Measurements from ENCODE around the gene STKLD1.

The STKLD1 gene

DNA sequence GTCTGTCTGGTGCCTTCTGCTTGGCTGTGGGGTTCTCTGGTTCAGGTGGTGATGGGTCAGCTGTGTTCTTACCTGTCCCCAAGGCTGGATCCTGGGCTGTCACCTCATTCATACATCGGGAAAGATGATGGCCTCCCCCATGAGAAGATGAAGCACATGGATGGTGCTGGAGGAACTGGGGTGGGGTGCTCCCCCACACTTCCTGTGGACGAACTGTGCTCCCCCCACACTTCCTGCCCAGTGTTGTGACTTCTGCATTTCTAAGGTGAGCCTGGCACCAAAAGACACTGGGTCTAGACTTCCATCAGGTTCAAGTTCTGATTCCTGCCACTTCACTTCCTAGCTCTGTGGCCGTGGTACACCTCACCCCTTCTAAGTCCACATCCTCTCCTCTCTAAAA lies 35.9 kb upstream of the STKLD1 start:
- no peak for TF ChIP-seq CTCF (IDR thresholded peaks at IDR 0.05; ENCODE audit: insufficient read depth, low read depth, low read length, missing control alignments)
- H3K4me3 ChIP-seq (ENCODE audit: low read length), result no peak overlapping the region
- DNase-seq (ENCODE audit: low read depth), result no peak

GRCh38 chr9:133340916-133341315 lies 35.2 kb upstream of the STKLD1 start:
- DNase-seq (ENCODE audit: low read depth), result no peak
- no peak overlapping the region for H3K4me3 ChIP-seq (ENCODE audit: low read length)
- no peak for TF ChIP-seq CTCF (IDR thresholded peaks at IDR 0.05; ENCODE audit: insufficient read depth, low read depth, low read length, missing control alignments)

GRCh38 chr9:133341369-133342068 lies 34.6 kb upstream of the STKLD1 start:
- no peak overlapping the region for H3K4me3 ChIP-seq (ENCODE audit: low read length)
- no peak for TF ChIP-seq CTCF (IDR thresholded peaks at IDR 0.05; ENCODE audit: insufficient read depth, low read depth, low read length, missing control alignments)
- DNase-seq (ENCODE audit: low read depth), result no peak

GRCh38 chr9:133342069-133342406 lies 34.1 kb upstream of the STKLD1 start:
- TF ChIP-seq CTCF (IDR thresholded peaks at IDR 0.05; ENCODE audit: insufficient read depth, low read depth, low read length, missing control alignments), result peak; percentile 20
- DNase-seq (ENCODE audit: low read depth), result no peak
- H3K4me3 ChIP-seq (ENCODE audit: low read length), result no peak overlapping the region

DNA sequence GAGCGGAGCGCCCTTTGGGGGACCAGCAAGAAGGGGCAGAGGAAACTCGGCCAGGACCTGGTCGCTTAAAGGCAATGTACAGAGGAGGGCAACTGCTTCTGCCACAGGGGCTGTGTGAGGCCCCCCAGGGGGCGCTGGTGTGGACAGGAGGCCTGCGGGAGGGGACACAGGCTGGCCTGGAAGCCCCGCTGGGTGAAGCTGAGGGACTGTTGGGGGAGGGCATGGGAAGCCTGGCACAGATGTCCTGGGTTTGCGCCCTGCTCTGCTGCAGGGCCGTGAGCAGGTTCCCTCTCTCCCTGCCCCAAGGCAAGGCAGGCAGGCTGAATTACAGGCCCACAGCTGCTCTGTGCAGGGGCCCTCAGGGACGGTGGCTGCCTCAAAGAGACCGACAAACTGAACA lies 33.6 kb upstream of the STKLD1 start:
- H3K4me3 ChIP-seq (ENCODE audit: low read length), result no peak overlapping the region
- TF ChIP-seq CTCF (IDR thresholded peaks at IDR 0.05; ENCODE audit: insufficient read depth, low read depth, low read length, missing control alignments), result no peak
- no peak for DNase-seq (ENCODE audit: low read depth)

- no peak for DNase-seq (ENCODE audit: low read depth)
- H3K4me3 ChIP-seq (ENCODE audit: low read length), result no peak overlapping the region
- TF ChIP-seq CTCF (IDR thresholded peaks at IDR 0.05; ENCODE audit: insufficient read depth, low read depth, low read length, missing control alignments), result no peak
Observed at GRCh38 chr9:133344071-133344470, 32.1 kb upstream of the STKLD1 start.

DNA sequence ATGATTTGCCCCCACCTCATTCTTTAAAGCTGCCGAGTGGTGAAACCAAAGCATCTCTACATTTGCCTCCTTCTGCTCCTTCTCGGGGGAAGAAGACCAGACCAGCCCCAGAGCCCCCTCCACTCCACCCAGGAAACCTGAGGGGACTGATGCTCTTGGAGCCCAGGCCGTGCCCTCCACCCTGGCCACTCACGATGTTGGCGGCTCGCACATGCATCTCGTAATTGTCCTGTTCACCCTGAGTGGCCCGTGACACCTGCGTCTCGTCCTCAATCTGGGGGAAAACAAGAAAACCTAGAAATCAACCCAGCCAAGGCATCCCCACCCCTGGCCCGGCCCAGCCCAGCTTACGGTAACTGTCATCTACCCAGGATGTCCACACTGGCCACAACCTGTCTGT lies 31.2 kb upstream of the STKLD1 start:
- no peak for TF ChIP-seq CTCF (IDR thresholded peaks at IDR 0.05; ENCODE audit: insufficient read depth, low read depth, low read length, missing control alignments)
- no peak for DNase-seq (ENCODE audit: low read depth)
- H3K4me3 ChIP-seq (ENCODE audit: low read length), result no peak overlapping the region
